Measurements from ENCODE around the gene IMP4. TPM values are rescaled to one million over a fixed set of nuclear protein-coding genes. Genes with fewer than 3 reads are reported as not detected.

Gene IMP4
- total and polyA plus RNA-seq, 2 of the 13 experiments (the other 11 are each of a cell fraction or from before 2014, with no cell fraction given) = 142 to 158 TPM

DNA sequence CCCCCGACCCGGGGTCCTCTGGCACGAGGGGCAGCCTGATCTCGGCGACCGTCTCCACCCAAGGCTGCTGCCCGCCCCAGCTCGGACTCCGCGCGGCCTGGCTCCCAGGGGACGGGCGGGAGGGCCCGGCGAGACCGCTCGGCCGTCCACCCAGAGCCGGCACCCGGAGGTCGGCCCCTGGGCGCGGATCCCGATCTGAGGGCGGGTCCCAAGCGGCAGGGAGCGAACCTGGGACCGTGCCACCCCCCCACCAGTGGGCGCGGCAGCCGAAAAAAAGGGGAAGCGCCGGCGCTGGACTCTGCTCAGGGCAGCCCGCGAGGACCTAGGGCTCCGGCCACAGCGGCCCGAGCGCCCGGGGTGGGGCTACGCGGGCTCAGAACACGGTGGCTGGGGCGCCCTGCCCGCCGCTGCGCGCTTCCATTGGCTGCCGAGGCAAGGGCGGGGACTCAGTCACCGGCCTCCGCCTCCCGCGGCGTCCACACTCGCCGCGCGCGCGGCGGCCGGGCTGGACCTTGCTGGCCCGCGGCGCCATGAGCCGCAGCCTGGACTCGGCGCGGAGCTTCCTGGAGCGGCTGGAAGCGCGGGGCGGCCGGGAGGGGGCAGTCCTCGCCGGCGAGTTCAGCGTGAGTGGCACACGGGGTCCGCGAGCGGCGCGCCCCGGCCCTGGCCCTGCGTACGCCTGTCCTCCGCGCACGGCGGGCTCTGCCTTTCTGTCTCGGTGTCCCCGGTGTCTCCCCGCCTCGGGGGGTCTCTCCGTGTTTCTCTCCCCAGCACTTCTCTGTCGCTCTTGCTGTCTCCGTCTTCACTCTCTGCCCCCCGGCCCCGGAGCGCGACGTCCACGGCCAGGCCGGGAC is 13.1 kb downstream of the IMP4 start, which contains the start of gene PTPN18 (continued):
- peak; percentile 58; the same call in 1 of the 2 replicates for TF ChIP-seq ZFP90 (CRISPR knock-in tag; IDR thresholded peaks at IDR 0.05; ENCODE audit: borderline replicate concordance)
- TF ChIP-seq HNF4G (IDR thresholded peaks at IDR 0.05; ENCODE audit: borderline replicate concordance, low read depth, low read length) = peak; percentile 54; the same call in 1 of the 2 replicates
- no peak for TF ChIP-seq HNF4G (CRISPR knock-in tag; IDR thresholded peaks at IDR 0.05; ENCODE audit: borderline replicate concordance, low read depth)
- no peak for TF ChIP-seq NR1H2 (CRISPR knock-in tag; IDR thresholded peaks at IDR 0.05; ENCODE audit: borderline replicate concordance, low read depth)
- no peak for TF ChIP-seq NCOR1 (IDR thresholded peaks at IDR 0.05; ENCODE audit: borderline replicate concordance, low read length)
- TF ChIP-seq RNF2 (conservative IDR thresholded peaks at IDR 0.05; ENCODE audit: low read depth) = peak; percentile 89
- TF ChIP-seq, protein P1, sequence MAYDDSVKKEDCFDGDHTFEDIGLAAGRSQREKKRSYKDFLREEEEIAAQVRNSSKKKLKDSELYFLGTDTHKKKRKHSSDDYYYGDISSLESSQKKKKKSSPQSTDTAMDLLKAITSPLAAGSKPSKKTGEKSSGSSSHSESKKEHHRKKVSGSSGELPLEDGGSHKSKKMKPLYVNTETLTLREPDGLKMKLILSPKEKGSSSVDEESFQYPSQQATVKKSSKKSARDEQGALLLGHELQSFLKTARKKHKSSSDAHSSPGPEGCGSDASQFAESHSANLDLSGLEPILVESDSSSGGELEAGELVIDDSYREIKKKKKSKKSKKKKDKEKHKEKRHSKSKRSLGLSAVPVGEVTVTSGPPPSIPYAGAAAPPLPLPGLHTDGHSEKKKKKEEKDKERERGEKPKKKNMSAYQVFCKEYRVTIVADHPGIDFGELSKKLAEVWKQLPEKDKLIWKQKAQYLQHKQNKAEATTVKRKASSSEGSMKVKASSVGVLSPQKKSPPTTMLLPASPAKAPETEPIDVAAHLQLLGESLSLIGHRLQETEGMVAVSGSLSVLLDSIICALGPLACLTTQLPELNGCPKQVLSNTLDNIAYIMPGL (CRISPR knock-in tag; IDR thresholded peaks at IDR 0.05; ENCODE audit: borderline replicate concordance in 1 of 2, low read depth in 1 of 2) = peak; percentile 89 to 95
- TF ChIP-seq ZNF768 (CRISPR knock-in tag; IDR thresholded peaks at IDR 0.05) = peak; percentile 22; the same call in 1 of the 2 replicates
- TF ChIP-seq ZSCAN12 (CRISPR knock-in tag; IDR thresholded peaks at IDR 0.05) = no peak
- TF ChIP-seq, protein P2, sequence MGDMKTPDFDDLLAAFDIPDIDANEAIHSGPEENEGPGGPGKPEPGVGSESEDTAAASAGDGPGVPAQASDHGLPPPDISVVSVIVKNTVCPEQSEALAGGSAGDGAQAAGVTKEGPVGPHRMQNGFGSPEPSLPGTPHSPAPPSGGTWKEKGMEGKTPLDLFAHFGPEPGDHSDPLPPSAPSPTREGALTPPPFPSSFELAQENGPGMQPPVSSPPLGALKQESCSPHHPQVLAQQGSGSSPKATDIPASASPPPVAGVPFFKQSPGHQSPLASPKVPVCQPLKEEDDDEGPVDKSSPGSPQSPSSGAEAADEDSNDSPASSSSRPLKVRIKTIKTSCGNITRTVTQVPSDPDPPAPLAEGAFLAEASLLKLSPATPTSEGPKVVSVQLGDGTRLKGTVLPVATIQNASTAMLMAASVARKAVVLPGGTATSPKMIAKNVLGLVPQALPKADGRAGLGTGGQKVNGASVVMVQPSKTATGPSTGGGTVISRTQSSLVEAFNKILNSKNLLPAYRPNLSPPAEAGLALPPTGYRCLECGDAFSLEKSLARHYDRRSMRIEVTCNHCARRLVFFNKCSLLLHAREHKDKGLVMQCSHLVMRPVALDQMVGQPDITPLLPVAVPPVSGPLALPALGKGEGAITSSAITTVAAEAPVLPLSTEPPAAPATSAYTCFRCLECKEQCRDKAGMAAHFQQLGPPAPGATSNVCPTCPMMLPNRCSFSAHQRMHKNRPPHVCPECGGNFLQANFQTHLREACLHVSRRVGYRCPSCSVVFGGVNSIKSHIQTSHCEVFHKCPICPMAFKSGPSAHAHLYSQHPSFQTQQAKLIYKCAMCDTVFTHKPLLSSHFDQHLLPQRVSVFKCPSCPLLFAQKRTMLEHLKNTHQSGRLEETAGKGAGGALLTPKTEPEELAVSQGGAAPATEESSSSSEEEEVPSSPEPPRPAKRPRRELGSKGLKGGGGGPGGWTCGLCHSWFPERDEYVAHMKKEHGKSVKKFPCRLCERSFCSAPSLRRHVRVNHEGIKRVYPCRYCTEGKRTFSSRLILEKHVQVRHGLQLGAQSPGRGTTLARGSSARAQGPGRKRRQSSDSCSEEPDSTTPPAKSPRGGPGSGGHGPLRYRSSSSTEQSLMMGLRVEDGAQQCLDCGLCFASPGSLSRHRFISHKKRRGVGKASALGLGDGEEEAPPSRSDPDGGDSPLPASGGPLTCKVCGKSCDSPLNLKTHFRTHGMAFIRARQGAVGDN (CRISPR knock-in tag; IDR thresholded peaks at IDR 0.05) = peak; percentile 86
- TF ChIP-seq ZNF546 (CRISPR knock-in tag; conservative IDR thresholded peaks at IDR 0.05) = peak; percentile 63; the same call in 1 of the 2 replicates
- peak; percentile 31; the same call in 1 of the 2 replicates for TF ChIP-seq ZNF703 (CRISPR knock-in tag; IDR thresholded peaks at IDR 0.05; ENCODE audit: borderline replicate concordance)
- TF ChIP-seq GABPB1 (CRISPR knock-in tag; IDR thresholded peaks at IDR 0.05) = peak; percentile 74
- peak; percentile 66; the same call in 1 of the 2 replicates for TF ChIP-seq MAFG (CRISPR knock-in tag; IDR thresholded peaks at IDR 0.05)
- TF ChIP-seq ATAD3A (CRISPR knock-in tag; IDR thresholded peaks at IDR 0.05) = no peak
- TF ChIP-seq ZFP62 (CRISPR knock-in tag; IDR thresholded peaks at IDR 0.05) = no peak
- TF ChIP-seq REXO4 (CRISPR knock-in tag; IDR thresholded peaks at IDR 0.05; ENCODE audit: borderline replicate concordance) = 0 out of 2 replicates have a peak, but pooled peaks have one; percentile 69
- peak; percentile 34; the same call in 1 of the 2 replicates for TF ChIP-seq SP5 (CRISPR knock-in tag; IDR thresholded peaks at IDR 0.05; ENCODE audit: borderline replicate concordance, low read depth)
- TF ChIP-seq RBM22 (optimal IDR thresholded peaks at IDR 0.05; ENCODE audit: low read length) = no peak
- TF ChIP-seq, protein P3, sequence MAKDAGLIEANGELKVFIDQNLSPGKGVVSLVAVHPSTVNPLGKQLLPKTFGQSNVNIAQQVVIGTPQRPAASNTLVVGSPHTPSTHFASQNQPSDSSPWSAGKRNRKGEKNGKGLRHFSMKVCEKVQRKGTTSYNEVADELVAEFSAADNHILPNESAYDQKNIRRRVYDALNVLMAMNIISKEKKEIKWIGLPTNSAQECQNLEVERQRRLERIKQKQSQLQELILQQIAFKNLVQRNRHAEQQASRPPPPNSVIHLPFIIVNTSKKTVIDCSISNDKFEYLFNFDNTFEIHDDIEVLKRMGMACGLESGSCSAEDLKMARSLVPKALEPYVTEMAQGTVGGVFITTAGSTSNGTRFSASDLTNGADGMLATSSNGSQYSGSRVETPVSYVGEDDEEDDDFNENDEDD (CRISPR knock-in tag; IDR thresholded peaks at IDR 0.05; ENCODE audit: borderline replicate concordance) = peak; percentile 89
- TF ChIP-seq ZNF891 (CRISPR knock-in tag; IDR thresholded peaks at IDR 0.05) = no peak; the same call in 1 of the 2 replicates
- 0 out of 2 replicates have a peak, but pooled peaks have one; percentile 20 for TF ChIP-seq TGIF2 (CRISPR knock-in tag; IDR thresholded peaks at IDR 0.05)
- no peak for TF ChIP-seq ZNF24 (IDR thresholded peaks at IDR 0.05)
